A204.1 (cell line): ENCODE data around the gene SCGB2A2.

Experiments used
- FAIRE-seq: peaks from 2 replicates; lab custom pipeline; 2012; peaks lifted over from hg19 to GRCh38; lab: Jason Lieb, UNC

Gene SCGB2A2

DNA sequence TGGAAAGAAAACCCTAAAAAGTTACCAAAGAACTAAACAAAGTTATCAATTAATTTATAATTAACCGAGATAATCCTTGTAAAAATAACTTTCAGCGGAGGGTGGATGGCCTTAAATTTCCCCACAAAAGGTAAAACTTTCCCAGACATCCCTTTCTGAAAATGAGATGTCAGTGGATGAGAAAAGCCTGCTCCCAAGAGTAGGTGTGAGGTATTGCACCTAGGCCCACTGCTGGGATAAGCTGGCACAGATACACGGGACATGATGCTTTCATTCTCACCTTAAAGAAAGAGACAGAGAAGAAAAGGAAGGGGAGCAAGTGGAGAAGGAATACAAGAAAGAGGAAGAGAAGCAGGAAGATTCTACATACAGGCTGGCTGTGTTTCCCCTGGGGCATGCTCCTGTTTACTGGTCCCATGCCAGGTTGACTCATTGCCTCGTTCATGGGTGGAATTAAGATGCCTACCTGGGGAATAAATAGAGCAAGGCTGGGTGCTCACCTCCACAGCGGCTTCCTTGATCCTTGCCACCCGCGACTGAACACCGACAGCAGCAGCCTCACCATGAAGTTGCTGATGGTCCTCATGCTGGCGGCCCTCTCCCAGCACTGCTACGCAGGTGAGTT is at the start of gene SCGB2A2:
TSS of gene SCGB2A2 (plus strand) at position 505 of the 625 bp plus-strand sequence. CDS start at position 564, 59 bp downstream.
- no peak for FAIRE-seq

GRCh38 chr11:62221498-62221897 is 48.5 kb upstream of the SCGB2A2 start:
- peak; percentile 83 for FAIRE-seq

DNA sequence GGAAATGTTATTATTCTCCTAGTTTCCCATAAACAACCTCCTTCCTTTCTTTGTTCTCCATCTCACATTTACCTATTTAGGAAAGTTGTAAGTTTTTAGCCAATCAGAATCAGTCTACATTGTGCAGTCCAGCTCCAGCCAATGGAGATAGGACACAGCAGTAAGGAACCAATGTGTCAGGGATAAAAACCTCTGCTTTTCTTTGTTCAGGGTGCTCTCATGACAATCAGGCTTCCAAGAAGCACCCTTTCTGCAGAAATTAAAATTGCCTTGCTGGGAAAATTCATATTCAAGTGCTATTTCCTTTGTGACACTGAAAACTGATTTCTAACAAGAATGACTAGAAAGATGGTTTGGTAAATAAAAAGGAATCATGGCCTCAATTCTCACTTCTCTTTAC is 46.9 kb upstream of the SCGB2A2 start:
- FAIRE-seq = no peak

- FAIRE-seq = no peak
These were observed 36.2 kb upstream of the SCGB2A2 start for GRCh38 chr11:62233730-62234129.

GRCh38 chr11:62236187-62236586 is 33.8 kb upstream of the SCGB2A2 start:
- no peak for FAIRE-seq

DNA sequence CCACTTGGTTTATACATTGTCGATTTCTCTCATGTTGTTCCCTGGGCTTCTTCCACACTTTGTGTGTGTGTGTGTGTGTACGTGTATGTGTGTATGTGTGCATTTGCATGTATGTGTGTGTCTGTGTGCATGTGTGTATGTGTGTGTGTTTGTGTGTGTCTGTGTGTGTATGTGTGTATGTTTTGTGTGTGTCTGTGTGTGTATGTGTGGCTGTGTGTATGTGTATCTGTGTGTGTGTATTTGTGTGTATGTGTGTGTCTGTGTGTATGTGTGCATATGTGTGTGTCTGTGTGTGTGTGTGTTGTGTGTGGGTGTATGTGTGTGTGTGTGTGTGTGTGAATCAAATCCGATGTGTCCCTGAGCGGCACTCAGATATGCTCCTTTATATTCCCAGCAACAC is 32.5 kb upstream of the SCGB2A2 start:
- FAIRE-seq = no peak

- FAIRE-seq = no peak
These were observed 31.8 kb upstream of the SCGB2A2 start for GRCh38 chr11:62238151-62238550.

DNA sequence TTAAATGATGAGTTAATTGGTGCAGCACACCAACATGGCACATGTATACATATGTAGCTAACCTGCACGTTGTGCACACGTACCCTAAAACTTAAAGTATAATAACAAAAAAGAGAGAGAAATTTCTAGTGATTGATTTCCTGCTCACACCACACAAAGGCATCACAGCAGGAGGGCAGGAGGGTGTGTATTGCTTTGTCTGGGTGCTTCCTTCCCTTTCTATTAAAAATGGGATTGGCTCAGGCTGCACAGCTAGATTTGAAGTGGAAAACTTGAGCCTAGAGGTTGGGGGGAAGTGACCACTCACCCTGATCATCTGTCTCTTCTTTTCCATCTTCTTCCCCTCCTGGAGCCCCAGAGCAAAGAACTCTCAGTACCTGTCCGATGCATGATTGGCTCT is 28.9 kb upstream of the SCGB2A2 start:
- FAIRE-seq = no peak

DNA sequence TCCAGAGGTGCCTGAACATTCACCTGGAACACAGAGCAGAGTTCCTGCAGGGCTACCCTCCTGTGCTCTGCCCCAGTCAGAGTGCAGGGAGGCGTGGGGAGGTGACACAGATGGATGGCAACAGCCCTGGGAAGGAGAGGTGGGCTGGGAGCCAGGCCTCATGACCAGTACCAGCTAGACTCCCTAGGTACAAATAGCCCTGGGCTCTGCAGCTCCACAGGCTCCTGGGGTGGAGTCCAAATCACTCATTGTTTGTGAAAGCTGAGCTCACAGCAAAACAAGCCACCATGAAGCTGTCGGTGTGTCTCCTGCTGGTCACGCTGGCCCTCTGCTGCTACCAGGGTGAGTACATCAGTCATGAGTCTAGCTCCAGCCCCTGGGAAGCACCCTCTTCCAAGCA is 27.9 kb upstream of the SCGB2A2 start, which contains the start of gene SCGB1D2:
TSS of gene SCGB1D2 (plus strand) at position 219 of the 400 bp plus-strand sequence. CDS start at position 288, 69 bp downstream.
- FAIRE-seq = no peak

GRCh38 chr11:62245271-62245753 is 24.6 kb upstream of the SCGB2A2 start:
- no peak for FAIRE-seq

- FAIRE-seq = no peak
These were observed 18.3 kb upstream of the SCGB2A2 start for GRCh38 chr11:62251698-62252097.

DNA sequence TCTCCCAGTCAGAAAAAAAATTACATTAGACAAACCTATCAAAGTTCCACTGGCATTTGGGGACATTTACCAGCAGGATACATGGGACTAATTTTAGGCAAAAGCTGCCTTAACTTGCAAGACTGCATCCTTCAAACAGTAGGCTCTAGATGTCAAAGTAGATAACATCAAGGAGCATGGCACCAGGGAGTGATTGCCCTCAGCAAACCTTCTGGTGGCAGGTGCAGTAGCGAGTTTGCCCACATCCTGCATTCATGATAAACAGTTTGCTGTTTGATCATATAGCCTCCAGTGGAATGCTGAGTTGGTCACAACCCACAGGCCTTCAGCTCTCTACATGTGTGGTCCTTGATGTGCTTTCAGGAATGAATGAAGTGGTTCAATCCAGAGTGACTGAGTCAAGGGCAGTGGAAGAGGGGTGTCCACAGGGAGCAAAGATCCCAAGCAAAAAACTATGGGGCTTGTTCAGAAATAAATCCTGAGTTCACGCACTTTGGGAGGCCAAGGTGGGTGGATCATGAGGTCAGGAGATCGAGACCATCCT is 15.9 kb upstream of the SCGB2A2 start:
- no peak for FAIRE-seq

- FAIRE-seq = peak; percentile 54
These were observed 13.7 kb upstream of the SCGB2A2 start for GRCh38 chr11:62256281-62256680.

DNA sequence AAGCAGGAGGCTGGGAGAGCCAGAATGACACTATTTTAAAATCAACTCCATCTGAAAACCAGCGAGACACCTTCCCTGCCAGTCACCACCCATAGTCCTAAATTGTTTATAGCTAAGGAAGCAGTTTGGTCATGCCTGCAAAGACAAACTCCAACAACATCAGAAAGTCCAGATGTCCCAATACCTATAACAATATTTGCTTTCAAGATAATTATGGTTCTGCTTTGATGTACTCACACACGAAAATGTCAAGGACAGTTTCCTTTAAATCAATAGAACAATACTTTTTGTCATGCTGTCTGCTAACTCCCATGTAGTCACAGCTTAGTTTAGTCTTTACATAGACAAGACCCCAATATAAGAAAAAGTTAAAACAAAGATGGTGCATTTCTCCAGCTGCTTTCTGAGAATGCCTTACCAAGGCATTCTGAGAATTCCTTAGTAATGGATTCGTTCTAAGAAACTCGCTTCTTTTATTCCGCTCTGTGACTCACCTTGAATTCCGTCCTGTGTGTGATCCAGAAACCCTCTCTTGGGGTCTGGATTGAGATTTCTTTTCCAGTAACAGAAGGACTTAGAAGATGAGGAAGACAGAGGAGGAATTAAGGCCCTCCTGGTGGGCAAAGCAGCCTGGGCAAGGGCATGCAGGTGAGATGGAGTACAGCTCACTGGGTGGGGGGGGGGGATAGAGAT is 9.6 kb upstream of the SCGB2A2 start:
- no peak for FAIRE-seq

- FAIRE-seq = no peak
These were observed 6.0 kb upstream of the SCGB2A2 start for GRCh38 chr11:62264004-62264403.

GRCh38 chr11:62266558-62266957 is 3.4 kb upstream of the SCGB2A2 start:
- no peak for FAIRE-seq

- FAIRE-seq = no peak
These were observed 2.9 kb upstream of the SCGB2A2 start for GRCh38 chr11:62267050-62267449.

GRCh38 chr11:62267576-62267975 is 2.4 kb upstream of the SCGB2A2 start:
- FAIRE-seq = no peak

GRCh38 chr11:62273284-62273683 is 3.3 kb downstream of the SCGB2A2 start:
- FAIRE-seq = no peak

- FAIRE-seq = no peak
These were observed 3.9 kb downstream of the SCGB2A2 start for GRCh38 chr11:62273789-62274275.

DNA sequence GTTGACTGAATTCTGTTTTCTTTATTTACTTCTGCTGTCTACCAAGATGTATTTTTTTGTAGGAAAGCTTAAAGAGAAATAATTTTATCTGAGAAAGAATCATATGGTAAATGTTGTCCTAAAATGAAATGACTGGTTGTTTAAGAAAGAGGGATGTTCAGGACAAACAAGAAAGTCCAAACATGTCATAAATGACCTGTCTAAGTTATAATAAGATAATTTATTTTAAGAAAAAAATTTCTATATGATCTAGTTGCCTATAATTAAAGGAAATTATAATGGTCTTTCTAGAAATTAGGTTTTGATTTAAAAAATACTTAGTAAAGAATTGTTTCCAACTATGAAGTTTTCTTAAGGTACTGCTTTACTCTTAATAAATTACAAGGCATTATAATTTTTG is 10.5 kb downstream of the SCGB2A2 start:
- FAIRE-seq = peak; percentile 79

- FAIRE-seq = no peak
These were observed 25.5 kb downstream of the SCGB2A2 start for GRCh38 chr11:62295504-62295903.

- no peak for FAIRE-seq
These were observed 29.0 kb downstream of the SCGB2A2 start, which contains the start of gene SCGB1D4 for GRCh38 chr11:62298975-62299374. TSS of gene SCGB1D4 (minus strand) at chr11:62299075. CDS start at chr11:62299010, 65 bp downstream.
